CD4-positive, alpha-beta T cell treated with Interleukin-12 subunit alpha and Interleukin-12 subunit beta, for 1 hour (primary cell): ENCODE data around the gene RP9.
"Not testable (repeated sequence)": the region's sequence is repeated elsewhere in the genome, so short reads cannot be mapped to it uniquely, and the experiment has no call there.

Source experiments
- DNase-seq: peaks from one replicate; pipeline ENCODE4 v3.0.0-alpha.2; 2020

RP9 gene

DNA sequence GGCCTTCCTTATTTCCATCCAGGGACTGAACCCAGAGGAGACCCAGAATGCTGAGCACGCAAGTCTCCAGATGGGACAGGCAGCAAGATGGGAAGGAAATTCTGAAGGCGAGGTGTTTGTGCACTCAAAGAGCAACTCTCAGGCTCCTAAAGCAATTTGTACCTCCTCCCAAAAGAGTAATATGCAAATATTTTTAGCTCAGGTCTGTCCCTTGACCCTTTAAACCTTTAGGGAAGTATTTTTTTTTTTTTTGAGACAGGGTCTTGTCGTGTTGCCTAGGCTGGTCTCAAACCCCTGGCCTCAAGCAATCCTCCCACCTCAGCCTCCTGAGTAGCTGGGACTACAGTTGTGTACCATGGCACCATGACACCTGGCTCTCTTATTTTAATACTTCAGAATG lies 8.4 kb downstream of the RP9 start:
- no peak for DNase-seq

DNA sequence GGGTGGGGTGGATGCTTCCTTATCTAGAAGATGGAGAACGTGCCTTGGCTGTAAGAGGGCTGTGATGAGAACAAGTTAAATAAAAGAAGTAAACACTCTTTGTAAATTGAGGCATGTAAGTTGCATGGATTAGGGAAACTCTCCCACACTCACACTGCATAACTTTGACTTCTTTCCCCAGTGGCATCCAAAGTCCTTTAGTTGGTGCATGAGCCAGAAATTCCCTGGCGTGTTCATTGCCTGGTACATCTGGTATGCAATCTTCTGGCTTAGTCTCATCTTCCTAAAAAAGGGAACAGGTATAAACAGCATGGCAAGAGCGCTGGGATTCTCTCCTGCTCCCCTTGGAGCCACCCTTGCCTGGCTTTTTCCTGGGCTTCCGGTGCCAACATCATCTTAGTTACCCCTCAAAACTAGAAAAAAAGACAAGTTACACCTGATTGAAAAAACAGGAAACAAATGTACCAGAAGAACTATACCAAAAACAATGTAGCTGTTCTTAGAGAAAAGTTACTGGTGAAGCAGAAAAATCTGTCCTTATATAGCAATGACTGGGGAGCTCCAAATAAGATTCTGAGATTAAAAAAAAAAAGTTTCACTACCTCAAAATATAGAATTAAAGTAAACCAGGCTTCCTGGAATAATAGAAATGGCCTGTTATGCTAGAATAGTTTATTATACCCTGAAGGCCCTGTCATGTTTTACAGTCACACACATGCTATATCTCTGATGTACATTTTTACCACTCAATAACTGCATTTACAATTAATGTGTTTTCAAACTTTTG lies 9.9 kb downstream of the RP9 start:
- DNase-seq, result no peak

DNA sequence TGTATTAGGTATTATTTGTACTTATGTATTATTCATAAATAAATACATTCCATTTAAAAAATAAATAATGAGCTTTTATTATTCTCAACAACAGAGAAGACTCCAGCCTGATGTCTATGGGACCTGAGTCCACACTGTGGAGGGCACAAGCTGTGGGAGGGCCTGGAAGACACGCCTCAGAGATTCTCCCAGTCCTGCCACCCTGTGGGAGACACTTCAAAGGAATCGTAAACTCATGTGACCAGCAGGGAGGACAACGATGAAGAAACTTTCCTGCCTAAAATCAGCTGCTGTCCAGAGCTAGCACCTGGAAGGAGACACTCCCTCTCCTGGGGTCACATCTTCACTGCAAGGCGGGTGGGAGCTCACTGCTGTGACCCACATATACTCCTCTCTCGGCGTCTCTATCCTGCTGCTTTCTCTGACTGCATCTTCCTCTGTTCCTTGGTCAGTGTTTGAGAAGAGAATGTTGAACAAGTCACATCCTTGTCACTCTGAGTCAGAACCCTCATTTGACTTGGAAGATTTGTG lies 14.4 kb downstream of the RP9 start:
- not testable (repeated sequence) for DNase-seq

DNA sequence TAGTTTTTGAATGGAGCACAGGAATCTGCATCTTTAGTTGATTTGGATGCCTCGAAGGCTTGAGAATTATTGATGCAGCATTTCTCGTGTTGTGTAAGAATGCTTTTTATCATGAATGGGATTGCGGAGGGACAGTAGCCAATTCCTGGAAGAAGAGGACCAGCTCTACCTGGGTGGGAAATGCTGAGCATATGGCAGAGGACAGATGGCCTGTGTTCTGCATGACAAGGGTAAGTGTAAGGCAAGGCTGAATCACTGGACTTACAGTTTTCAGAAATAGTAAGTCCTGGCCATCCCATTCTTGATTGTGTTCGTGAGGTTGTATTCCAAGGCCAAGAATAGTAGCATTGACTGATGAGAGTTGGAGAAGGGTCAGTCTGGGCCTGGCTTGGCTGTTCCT lies 15.9 kb downstream of the RP9 start:
- no peak for DNase-seq

DNA sequence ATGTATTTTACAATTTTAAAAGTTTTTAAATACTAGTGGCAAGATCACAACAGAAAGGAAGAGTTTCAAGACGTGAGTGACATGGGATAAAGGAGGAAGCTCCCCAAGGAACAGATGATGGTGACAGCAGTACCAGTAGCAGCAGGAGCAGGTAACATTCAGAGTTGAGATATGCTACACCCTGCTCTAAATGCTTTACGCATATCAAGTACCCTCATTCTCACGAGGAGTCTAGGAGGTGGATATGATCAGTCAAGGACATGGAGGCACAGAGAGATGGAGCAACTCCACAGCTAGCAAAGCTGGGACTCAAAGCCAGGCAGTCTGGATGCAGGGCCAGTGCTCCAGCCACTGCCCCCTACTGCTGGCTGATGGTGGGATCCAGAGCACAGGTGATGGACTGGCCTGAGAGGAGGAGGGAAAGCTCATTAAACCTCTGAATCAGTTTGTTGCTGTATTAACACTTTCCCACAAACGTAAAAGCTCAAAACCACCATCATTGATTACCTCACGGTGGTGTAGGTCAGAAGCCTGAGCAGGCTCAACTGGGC lies 17.5 kb downstream of the RP9 start:
- no peak for DNase-seq

DNA sequence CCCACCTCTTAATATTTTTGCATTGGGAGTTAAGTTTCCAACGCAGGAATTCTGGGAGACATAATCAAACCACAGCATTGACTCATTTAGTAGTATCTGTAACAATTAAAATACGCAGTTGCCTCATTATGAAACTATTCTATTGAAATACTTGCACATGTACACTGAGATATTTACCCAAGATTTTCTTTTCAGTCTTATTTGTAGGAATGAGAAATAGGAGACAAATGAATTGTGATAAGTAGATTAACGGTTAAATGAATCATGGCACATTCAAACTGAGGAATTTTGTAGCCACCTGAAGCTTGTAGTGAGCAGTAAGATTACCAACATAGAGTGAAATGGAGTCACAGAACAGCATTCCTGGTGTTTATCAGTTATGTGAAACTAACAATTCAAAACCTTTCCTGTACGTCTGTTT lies 18.1 kb downstream of the RP9 start:
- DNase-seq, result no peak

DNA sequence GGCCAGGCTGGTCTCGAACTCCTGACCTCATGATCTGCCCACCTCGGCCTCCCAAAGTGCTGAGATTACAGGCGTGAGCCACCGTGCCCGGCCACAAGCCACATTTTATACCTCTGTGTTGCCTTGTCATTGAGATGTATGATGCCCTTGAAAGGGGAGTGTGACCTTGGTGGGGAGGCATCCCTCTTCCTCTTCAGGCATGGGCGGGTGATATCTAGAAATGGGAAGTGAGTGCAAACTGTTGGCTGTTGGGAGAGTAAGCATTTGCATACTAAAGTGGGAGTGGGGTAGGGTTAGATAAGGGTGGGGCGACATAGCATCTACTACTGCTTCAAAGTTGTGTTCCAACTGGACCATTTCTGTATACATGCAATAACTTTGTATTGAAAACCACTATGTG lies 20.1 kb downstream of the RP9 start:
- no peak for DNase-seq

DNA sequence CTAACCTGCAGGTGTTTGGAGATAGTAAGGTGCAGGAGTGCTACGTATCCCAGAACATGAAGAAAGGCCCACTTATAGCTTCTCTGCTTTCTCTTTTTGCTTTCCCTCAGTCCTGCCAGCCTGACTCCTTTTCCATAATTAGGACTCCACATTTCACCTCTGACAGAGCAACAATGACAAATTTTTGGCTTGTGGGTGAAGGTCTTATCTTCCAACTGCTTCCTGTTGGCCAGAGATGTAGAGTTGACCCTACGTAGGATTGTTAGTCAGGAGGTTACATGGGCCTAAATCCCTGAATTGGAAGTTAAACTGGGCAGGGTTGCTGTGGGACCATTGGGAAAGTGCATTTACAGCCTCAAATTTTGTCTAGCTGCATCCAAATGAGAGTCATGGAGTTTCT lies 21.3 kb downstream of the RP9 start:
- no peak for DNase-seq

DNA sequence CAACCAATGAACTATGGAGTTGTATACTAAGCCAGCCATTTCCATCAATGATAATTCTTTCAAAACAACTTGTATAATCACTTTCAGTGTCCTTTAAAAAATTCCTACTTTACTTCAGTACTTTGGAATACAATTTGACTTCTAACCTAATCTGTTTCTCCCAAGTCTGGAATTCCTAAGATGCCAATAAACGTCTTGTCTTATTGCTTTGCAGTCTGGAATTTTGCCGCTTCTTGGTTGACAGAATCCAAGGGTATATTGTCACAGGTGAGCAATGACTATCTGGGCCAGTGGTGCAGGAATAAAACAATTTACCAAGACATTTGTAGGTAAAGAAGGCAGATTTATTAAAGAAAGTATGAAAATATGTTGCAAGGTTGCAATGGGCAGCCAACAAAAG lies 21.8 kb downstream of the RP9 start:
- no peak for DNase-seq

DNA sequence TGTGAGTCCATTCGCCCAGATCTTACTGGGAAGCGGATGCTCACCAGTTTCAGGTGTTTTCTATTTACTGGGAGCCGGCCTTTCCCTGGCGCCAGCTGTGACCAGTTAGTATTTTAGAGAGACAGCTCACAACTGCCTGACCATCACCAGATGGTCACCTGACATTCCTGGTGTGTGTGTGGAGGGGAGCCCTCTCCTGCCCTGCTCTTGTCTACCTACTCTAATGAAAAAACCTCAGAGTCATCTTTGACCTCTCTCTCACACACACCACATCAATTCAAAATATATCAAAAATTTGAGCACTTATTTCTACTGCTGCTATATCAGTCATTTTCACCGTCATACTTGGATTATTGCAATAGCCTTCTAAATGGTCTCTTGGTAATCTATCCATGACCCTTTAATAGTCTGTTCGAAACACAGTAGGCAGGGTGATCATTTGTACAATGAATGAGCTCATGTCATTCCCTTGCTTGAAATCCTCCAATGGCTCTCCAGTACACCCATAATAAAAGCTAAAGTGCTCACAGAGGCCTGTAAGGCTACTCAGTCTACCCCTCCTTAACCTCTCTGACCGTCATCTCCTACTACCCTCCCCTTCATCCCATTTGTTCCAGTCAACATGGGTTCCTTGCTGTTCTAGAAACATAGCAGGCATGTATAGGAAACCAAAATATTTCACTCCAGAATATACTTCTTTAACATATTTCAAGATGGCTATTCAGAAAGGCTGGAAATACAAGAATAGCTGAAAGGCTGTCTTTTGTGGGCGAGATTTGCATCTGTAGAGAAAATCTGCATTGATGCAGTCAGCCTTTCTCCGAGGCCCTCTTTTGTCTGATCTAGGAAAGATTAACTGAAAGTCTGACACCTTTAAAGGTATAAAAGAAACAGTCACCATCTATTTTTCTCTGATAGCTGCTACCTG lies 29.2 kb downstream of the RP9 start:
- DNase-seq, result no peak

DNA sequence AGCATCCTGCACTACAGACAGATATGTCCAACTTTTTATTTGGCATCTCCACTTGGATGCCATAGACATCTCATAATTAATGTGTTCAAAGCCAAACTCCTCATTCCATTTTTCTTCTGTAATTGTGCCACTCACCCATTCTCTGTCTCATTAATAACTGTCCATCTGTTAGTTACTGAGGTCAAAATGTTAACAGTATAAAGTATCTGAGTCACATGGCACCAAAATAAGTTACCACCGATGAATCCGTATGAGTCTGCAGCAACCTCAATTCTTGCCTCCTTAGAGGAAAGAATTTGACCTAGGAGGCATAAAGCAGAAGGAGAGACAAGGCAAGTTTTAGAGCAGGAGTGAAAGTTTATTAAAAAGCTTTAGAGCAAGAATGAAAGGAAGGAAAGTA lies 30.1 kb downstream of the RP9 start:
- DNase-seq, result no peak

DNA sequence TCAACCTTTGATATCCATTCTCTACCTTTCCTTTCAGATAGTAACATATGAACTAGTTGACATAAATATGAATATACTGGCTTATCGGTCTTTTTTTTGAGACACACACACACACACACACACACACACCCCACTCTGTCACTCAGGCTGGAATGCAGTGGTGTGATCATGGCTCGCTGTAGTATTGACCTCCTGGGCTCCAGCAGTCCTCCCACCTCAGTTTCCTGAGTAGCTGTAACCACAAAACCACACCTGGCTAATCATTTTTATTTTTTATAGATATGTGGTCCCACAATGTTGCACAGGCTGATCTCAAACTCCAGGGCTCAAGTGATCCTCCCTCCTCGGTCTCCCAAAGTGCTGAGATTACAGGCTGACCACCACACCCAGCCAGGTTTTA lies 32.5 kb downstream of the RP9 start:
- peak; percentile 8 for DNase-seq

DNA sequence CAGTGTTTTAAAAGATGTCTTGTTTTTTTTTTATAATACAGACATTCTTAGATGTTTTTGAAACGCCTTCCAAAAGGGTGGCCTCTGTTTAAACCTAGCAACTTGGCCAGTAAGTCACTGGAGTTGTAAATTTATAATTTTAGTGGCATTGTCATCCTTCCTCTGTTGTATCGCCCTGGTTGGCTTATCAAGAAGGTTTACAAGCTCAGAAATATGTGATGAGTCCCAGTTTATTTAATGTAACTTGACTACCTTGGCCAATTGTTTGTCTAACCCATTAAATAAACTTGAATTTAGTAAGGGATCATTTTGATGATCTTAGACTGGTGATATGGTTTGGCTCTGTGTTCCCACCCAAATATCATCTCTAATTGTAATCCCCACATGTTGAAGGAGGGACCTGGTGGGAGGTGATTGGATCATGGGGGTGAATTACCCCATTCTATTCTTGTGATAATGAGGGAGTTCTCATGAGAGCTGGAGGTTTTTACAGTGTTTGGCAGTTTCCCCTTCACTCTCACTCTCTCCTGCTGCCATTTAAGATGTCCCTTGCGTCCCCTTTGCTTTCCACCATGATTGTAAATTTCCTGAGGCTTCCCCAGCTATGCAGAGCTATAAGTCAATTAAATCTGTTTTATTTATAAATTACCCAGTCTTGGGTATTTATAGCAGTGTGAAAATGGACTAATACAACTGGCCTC lies 33.2 kb downstream of the RP9 start:
- no peak for DNase-seq

DNA sequence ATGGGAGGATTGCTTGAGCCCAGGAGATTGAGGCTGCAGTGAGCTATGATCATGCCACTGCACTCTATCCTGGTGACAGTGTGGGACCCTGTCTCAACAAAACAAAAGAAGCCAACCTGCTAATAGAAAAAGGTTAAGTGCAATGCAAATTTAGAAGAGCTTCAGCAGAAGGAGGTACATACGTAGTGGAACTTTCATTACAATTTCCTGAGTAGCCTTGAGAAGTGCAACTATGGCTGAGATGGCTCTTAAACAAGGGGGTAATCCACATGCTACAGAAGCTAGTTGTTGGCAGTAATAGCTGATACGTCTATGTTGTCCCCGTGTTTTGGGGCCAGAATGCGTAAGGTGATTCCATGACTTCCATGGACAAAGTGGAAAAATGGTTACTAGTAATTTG lies 36.0 kb downstream of the RP9 start:
- no peak for DNase-seq

DNA sequence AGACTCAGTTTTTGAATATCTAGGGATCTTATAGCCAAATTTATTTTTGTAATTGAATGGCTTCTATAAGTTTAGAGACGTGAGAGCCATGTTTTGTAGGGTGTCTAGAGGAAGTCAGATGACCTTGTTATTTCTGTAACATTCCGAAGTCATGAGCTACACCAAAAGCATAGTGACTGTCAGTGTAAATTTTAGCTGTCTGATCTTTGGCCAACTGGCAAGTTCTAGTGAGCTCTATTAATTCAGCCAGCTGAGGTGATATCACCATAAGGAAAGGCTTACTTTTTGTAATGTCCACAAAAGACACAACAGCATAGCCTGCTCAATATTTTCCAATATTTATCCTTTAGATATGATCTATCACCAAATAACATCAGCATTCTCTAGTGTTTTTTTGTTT lies 36.7 kb downstream of the RP9 start:
- no peak for DNase-seq

DNA sequence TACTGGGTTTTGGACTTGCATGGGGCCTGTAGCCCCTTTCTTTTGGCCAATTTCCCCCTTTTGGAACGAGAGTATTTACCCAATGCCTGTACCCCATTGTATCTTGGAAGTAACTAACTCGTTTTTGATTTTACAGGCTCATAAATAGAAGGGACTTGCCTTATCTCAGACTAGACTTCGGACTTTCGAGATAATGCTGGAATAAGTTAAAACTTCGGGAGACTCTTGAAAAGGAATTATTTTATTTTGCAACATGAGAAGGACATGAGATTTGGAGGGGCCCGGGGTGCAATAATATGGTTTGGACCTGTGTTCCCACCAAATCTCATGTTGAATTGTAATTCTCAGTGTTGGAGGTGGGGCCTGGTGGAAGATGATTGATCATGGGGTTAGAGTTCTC lies 38.4 kb downstream of the RP9 start:
- no peak for DNase-seq

DNA sequence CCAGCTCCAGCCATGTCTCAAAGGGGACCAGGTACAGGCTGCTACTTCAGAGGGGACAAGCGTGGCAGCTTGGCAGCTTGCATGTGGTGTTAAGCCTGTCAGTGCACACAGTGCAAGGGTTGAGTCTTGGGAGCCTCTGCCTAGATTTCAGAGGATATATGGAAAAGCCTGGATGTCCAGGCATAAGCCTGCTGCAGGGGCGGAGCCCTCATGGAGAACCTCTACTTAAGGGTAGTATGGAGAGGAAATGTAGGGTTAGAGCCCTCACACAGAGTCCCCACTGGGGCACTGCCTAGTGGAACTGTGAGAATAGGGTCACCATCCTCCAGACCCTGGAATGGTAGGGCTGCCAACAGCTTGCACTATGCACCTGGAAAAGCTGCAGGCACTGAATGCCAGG lies 38.9 kb downstream of the RP9 start:
- no peak for DNase-seq

DNA sequence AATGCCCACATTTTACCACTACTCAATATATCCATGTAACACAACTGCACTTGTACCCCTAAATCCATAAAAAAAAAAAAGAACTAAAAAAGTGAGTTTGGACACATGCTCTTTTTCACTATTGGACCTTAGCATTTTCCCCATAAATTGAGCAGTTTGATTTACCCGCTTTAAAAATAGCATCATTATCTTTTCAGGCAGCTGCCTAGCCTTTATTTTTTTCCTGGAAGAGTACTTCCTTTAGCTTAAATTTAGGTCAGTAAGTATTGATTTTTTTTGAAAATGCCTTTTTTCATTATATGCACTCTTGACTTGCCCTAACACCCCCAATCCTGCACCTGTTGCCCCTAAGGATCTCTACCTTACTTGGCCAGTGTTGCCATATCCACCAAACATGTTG lies 41.3 kb downstream of the RP9 start:
- DNase-seq, result no peak

DNA sequence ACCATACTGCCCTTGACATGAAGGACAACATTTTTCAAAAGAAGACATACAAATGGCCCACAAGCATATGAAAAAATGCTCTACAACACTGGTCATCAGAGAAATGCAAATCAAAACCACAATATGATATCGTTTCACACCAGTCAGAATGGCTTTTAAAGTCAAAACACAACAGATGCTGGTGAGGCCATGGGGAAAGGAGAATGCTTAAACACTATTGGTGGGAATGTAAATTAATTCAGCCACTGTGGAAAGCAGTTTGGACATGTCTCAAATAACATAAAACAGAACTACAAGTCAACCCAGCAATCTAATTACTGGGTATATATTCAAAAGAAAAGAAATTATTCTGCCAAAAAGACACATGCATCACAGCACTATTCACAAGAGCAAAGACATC lies 42.4 kb downstream of the RP9 start:
- DNase-seq, result no peak

DNA sequence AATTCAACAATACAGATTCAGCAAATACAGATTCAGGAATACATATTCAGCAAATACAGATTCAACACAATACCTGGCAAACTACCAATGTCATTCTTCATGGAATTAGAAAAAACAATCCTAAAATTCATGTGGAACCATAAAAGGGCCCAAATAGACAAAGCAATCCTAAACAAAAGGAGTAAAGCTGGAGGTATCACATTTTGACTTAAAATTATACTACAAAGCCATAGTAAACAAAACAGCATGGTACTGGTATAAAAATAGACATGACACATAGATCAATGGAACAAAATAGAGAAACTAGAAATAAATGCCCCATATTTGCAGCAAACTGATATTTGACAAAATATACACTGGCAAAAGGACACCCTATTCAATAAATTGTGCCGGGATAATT lies 43.2 kb downstream of the RP9 start:
- DNase-seq, result no peak

DNA sequence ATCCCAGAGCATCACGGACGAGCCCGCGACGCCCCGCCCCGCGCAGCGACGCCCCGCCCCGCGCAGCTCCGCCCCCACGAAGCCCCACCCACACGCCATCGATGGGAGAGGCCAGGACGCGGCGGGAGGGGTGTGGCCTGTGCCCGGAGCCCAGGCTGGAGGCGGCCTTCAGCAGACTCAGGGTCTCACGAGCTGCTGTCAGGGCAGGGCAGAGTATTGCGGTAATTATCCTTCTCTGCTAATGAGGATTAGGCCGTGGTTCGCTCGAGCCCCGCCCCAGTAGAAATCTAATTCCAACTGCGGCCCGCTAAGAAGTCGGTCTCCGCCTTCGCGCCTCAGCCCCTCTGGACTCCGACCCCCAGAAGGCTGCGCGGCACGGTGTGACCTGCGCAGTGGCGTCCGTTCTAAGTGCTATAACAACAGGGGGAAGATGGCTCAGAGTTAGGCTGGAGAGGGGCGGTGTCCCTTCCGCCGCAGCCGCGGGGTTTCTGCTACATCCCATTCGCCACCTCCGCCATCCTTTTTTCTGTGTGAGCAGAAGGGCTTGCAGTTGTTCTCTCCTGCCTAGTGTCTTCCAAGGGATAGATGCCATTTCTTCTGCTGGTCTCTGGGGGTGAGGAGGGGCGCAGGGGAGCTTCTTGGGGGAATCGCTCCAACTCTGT lies 46.3 kb downstream of the RP9 start:
- peak; percentile 94 for DNase-seq

DNA sequence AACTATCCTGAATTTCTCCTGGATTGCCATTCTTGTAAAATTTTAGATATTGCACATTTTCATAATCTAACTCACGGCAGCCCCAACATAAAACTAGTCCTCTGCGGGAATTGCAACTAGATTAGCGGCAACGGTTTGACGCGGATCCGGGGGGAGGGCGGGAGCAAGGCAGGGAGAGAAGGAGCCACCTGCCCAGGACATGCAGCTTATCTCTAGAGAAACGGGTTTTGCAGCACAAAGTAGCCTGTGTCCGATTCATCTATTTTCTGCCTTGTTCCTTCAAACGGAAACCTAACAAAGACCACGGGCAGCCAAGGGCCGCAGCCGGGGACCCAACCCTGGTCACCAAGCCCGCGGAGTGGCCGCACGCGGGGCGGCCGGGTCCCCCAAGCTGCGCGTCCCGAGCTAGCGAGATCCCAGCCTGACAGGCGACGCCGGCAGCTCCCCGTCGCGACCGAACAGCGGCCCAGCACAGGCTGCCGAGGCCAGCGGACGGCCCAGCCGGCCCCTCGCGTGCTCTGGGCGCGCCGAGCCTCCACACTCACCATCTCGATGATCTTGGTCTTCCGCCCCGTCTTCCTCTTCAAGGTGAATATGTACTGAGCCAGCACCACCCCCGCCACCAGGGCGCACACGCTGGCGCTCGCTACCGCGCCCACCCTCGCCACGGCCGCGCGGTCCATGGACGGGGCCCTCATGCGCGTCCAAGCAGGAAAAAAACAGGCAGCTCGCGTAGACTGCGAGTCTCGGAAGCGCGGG lies 47.0 kb downstream of the RP9 start, which contains the start of gene NT5C3A:
Gene NT5C3A, minus strand, starts transcription at position 754 of the 759 bp plus-strand sequence. Its CDS starts 71 bp downstream, at position 683.
- DNase-seq, result no peak
